IPS-18a (cell line): ENCODE results near the gene DOC2A.
A peak's percentile ranks its signal among the peaks of the same experiment; 100 is the strongest.
"Not testable (repeated sequence)": the region's sequence is repeated elsewhere in the genome, so short reads cannot be mapped to it uniquely, and the experiment has no call there.

ENCODE experiments used
- H3K27ac ChIP-seq: one replicate; pipeline ENCODE4 v1.5.1; 2013; ENCODE audit warnings: low read length
- H3K27me3 ChIP-seq: one replicate; pipeline ENCODE4 v1.6.1; 2013; ENCODE audit warnings: mild to moderate bottlenecking, low read length; ENCODE audit not compliant: control insufficient read depth, insufficient read depth
- H3K36me3 ChIP-seq: one replicate; pipeline ENCODE4 v1.6.1; 2013; ENCODE audit warnings: low read depth, low read length; ENCODE audit not compliant: control insufficient read depth
- H3K4me1 ChIP-seq: one replicate; pipeline ENCODE4 v1.6.1; 2013; ENCODE audit warnings: low read depth, low read length; ENCODE audit not compliant: control insufficient read depth
- H3K4me3 ChIP-seq: one replicate; pipeline ENCODE4 v1.5.1; 2013; ENCODE audit warnings: low read length
- H3K9ac ChIP-seq: one replicate; pipeline ENCODE4 v1.6.1; 2013; ENCODE audit warnings: mild to moderate bottlenecking, low read length, moderate library complexity
- H3K9me3 ChIP-seq: one replicate; pipeline ENCODE4 v1.6.1; 2013; ENCODE audit warnings: low read depth, low read length; ENCODE audit not compliant: control insufficient read depth

Gene DOC2A

GRCh38 chr16:30040690-30041089 lies 29.9 kb upstream of the DOC2A start:
- H3K36me3 ChIP-seq, H3K27ac ChIP-seq, H3K9me3 ChIP-seq, H3K9ac ChIP-seq, H3K4me3 ChIP-seq, H3K4me1 ChIP-seq, H3K27me3 ChIP-seq: not testable (repeated sequence)

GRCh38 chr16:30040221-30040620 lies 29.4 kb upstream of the DOC2A start:
- no peak overlapping the region for H3K4me3 ChIP-seq
- peaks cover 12% of the 10 kb centered on the region for H3K27me3 ChIP-seq
- no peak overlapping the region for H3K27ac ChIP-seq
- no peaks in the 10 kb centered on the region for H3K4me1 ChIP-seq
- H3K9ac ChIP-seq, result no peak overlapping the region
- no peaks in the 10 kb centered on the region for H3K9me3 ChIP-seq
- H3K36me3 ChIP-seq, result no peaks in the 10 kb centered on the region

DNA sequence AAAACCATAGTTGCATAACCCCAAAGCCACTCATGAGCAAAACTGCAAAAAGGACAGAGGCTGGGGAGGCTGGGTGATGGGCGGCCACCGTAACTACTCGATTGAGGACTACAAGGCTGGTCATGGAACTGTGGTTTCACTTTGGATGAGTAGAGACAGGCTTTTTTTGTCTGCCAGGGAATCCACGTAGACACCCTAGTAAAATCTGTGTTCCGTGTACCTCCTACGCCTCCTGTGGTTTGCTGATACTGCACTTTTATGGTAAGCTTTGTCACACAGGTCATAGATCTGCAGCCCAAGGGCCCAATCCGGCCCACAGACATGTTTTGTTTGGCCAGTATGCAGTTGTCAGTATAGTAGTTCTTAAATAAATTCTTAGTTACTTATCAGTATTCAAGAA lies 22.4 kb upstream of the DOC2A start:
- Histone ChIP-seq H3K27ac (no peak overlapping the region), H3K4me3 (no peak overlapping the region)

DNA sequence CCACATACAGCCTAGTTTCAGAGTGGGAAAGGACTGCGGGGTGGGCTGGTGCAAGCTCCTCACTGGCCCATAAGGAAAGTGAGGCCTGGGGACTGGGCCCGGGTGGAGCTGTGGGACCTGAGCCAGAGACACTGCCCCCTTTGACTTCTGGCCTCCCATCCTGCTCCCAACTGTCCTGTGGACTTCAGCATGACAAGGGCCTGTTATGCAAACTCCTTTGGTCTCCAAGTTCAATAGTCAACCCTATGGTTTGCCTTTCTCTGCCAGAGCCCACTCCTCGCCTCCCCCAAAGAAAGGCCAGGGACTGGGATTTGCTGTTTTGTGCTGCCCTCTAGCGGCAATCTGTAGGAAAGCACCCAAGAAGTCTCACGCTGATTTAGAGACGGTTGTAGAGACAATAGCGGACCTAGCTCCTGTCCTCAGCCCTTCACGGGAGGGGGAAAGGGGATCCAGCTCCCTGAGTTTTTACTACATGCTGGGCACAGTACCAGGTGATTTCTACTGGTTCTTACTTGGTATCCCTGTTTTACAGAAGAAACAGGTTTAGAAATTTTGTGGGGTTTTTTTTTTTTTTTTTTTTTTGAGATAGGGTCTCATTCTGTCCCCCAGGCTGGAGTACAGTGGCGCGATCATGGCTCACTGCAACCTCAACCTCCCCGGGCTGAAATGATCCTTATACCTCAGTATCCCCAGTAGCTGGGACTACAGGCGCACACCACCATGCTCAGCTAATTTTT lies 21.4 kb upstream of the DOC2A start:
- H3K27me3 ChIP-seq, result peaks cover 30% of the 10 kb centered on the region
- no peaks in the 10 kb centered on the region for H3K9me3 ChIP-seq
- H3K4me3 ChIP-seq, result peak overlapping the region; percentile 58
- no peaks in the 10 kb centered on the region for H3K36me3 ChIP-seq
- peaks cover 9% of the 10 kb centered on the region for H3K4me1 ChIP-seq
- H3K27ac ChIP-seq, result no peak overlapping the region
- no peak overlapping the region for H3K9ac ChIP-seq

More for the DNA sequence above, 22.4 kb upstream of the DOC2A start:
- Histone ChIP-seq H3K27me3 (peaks cover 30% of the 10 kb centered on the region), H3K36me3 (no peaks in the 10 kb centered on the region), H3K9me3 (no peaks in the 10 kb centered on the region), H3K4me1 (peaks cover 9% of the 10 kb centered on the region), H3K9ac (no peak overlapping the region)

- Histone ChIP-seq H3K27ac (no peak overlapping the region), H3K9me3 (no peaks in the 10 kb centered on the region), H3K4me1 (peaks cover 9% of the 10 kb centered on the region), H3K27me3 (peaks cover 30% of the 10 kb centered on the region), H3K9ac (no peak overlapping the region), H3K36me3 (no peaks in the 10 kb centered on the region), H3K4me3 (peak overlapping the region; percentile 58)
Measured at GRCh38 chr16:30031477-30031918, 20.7 kb upstream of the DOC2A start.

DNA sequence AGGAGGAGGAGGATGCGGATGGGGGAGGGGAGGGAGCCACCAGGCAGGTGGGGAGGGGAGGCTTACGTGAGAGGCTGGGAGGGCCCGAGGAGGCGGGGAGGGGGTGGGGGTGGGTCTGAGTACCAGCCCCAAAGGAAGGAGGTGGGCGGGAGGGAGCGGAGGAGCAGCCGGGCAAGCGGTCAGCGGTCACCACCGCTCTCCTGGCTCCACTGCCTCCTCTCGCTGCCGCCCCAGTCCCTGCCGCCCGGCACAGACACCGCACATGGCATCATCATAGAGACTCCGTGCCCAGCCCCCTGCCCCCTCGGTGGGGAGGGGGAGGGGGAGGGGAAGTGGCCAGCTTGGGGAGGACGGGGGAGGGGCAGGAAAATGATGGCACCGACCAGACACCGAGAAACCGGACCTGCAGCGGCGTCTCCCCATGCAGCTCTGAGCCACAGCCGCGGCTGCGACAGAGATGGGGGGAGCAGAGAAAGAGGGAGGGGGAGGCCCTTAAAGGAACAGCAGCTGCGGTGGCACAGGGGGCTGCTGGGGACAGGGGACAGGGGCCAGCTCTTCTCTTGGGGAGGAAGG lies 20.1 kb upstream of the DOC2A start, which contains the start of gene TLCD3B:
TSS of gene TLCD3B (minus strand) at position 431 of the 573 bp plus-strand sequence. CDS start 744 bp downstream, outside the sequence.
- Histone ChIP-seq H3K9ac (peak within 1 kb of the TSS; percentile 29), H3K36me3 (no peaks in the 10 kb centered on the region), H3K9me3 (no peaks in the 10 kb centered on the region), H3K27ac (no peak within 1 kb of the TSS), H3K4me1 (peaks cover 9% of the 10 kb centered on the region), H3K27me3 (peaks cover 25% of the 10 kb centered on the region), H3K4me3 (peak within 1 kb of the TSS; percentile 58)

DNA sequence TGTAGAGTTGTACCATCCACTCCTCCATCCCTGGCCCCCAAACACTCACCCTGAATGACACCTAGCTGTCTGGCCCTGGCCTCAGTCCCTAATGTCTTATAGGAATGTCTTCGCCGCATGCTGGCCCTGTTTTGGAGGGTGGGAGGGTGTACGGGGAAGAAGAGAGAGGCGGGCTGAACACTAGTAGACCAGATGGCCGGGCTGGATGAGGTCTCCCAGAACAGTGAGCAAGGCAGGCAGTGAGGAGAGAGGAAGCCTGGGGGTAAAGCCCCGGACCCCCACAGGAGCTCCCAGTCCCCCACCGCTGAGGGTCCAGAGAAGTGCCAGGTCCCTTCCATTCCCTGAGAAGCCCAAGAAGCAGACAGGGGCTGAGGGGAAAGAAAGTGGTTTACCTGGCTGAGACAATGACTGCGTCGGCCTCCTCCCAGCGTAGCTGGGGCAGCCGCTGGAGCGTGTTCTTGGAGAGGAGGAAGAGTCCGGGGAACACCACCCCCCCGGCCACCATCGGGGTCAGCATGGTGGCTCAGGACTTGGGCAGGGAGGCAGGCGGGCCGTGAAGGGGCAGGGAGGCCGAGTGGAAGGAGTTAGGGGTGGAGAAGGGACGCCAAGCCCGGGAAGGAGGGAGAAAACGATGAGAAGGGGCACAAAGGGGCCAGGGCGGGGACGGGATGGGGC lies 19.3 kb upstream of the DOC2A start:
- peaks cover 18% of the 10 kb centered on the region for H3K27me3 ChIP-seq

GRCh38 chr16:30028438-30029076 lies 17.7 kb upstream of the DOC2A start:
- Histone ChIP-seq H3K27ac (no peak overlapping the region), H3K9me3 (no peaks in the 10 kb centered on the region), H3K4me3 (no peak overlapping the region), H3K36me3 (no peaks in the 10 kb centered on the region), H3K4me1 (peaks cover 9% of the 10 kb centered on the region), H3K27me3 (peaks cover 17% of the 10 kb centered on the region), H3K9ac (no peak overlapping the region)

More for the DNA sequence above, 19.3 kb upstream of the DOC2A start:
- H3K27ac ChIP-seq, result no peak overlapping the region
- peak overlapping the region; percentile 29 for H3K9ac ChIP-seq
- H3K4me1 ChIP-seq, result peaks cover 9% of the 10 kb centered on the region
- no peaks in the 10 kb centered on the region for H3K9me3 ChIP-seq
- H3K36me3 ChIP-seq, result no peaks in the 10 kb centered on the region
- H3K4me3 ChIP-seq, result peak overlapping the region; percentile 58

GRCh38 chr16:30027588-30028437 lies 17.0 kb upstream of the DOC2A start:
- H3K9ac ChIP-seq, result no peak overlapping the region
- H3K4me3 ChIP-seq, result no peak overlapping the region
- H3K27me3 ChIP-seq, result peaks cover 11% of the 10 kb centered on the region
- H3K36me3 ChIP-seq, result no peaks in the 10 kb centered on the region
- H3K27ac ChIP-seq, result no peak overlapping the region
- peaks cover 9% of the 10 kb centered on the region for H3K4me1 ChIP-seq
- H3K9me3 ChIP-seq, result no peaks in the 10 kb centered on the region

- no peak overlapping the region for H3K4me3 ChIP-seq
- no peak overlapping the region for H3K9ac ChIP-seq
- H3K27ac ChIP-seq, result no peak overlapping the region
- peaks cover 1% of the 10 kb centered on the region for H3K4me1 ChIP-seq
- peaks cover 1% of the 10 kb centered on the region for H3K27me3 ChIP-seq
- no peaks in the 10 kb centered on the region for H3K9me3 ChIP-seq
- H3K36me3 ChIP-seq, result no peaks in the 10 kb centered on the region
Measured at GRCh38 chr16:30026449-30026848, 15.6 kb upstream of the DOC2A start.

- no peak overlapping the region for H3K9ac ChIP-seq
- no peaks in the 10 kb centered on the region for H3K27me3 ChIP-seq
- H3K9me3 ChIP-seq, result no peaks in the 10 kb centered on the region
- no peak overlapping the region for H3K4me3 ChIP-seq
- no peaks in the 10 kb centered on the region for H3K36me3 ChIP-seq
- H3K27ac ChIP-seq, result no peak overlapping the region
- no peaks in the 10 kb centered on the region for H3K4me1 ChIP-seq
Measured at GRCh38 chr16:30025574-30025973, 14.7 kb upstream of the DOC2A start.
